Ovary (tissue), 9 donors: ENCODE results near the gene ADGRG1. TPM values are rescaled to one million over a fixed set of nuclear protein-coding genes. Genes with fewer than 3 reads are reported as not detected.

Experiments
- DNase-seq, 5 donors: peaks; one replicate each; pipeline ENCODE4 v3.0.0-alpha.2; 2019 to 2020
- H3K27ac ChIP-seq, 2 donors: fragments of 200-600 bp; one replicate each; pipeline versions ENCODE4 v1.5.1 to v1.8.0; 2019 to 2022
- H3K27me3 ChIP-seq: fragments of 200-600 bp; one replicate; pipeline ENCODE4 v1.8.0; 2022
- H3K36me3 ChIP-seq: fragments of 200-600 bp; sonication (generic); one replicate; pipeline ENCODE4 v1.5.1; 2019
- H3K4me1 ChIP-seq: one replicate; pipeline ENCODE4 v1.8.1; 2013; ENCODE audit warnings: mild to moderate bottlenecking, moderate library complexity; ENCODE audit not compliant: insufficient read depth
- H3K4me3 ChIP-seq: fragments of 200-600 bp; sonication (generic); one replicate; pipeline ENCODE4 v1.5.1; 2017
- H3K9me3 ChIP-seq, 2 donors: fragments of 200-600 bp in 1 of 2; sonication (generic) in 1 of 2; one replicate each; pipeline versions ENCODE4 v1.5.1 to v1.8.1; 2013 to 2019; ENCODE audit warnings: mild to moderate bottlenecking in 1 of 2, moderate library complexity in 1 of 2
- EP300 ChIP-seq: sonication (generic); formaldehyde crosslinking; IDR thresholded peaks from one replicate; pipeline ENCODE4 v1.6.1; 2017; ENCODE audit warnings: antibody characterized with exemption
- POLR2A ChIP-seq: fragments of 450-650 bp; IDR thresholded peaks from one replicate; pipeline ENCODE4 v1.6.1; 2017; ENCODE audit warnings: antibody characterized with exemption, mild to moderate bottlenecking, moderate library complexity
- WGBS, 3 donors: extraction: QIAGEN DNeasy Blood & Tissue Kit in 1 of 3; methylation state at CpG; one replicate each; pipeline versions ENCODE4 v1.1.5 to v1.1.7; 2013 to 2017; 5-methylcytosine and 5-hydroxymethylcytosine counted together
- intact Hi-C, 4 donors: fragments of 100-400 bp; cut with DNase I; formaldehyde crosslinking; loops; one replicate each; pipeline versions ENCODE4 v1.11.0 to v1.15.1; 2022 to 2023
- polyA plus RNA-seq, 2 donors: library from polyadenylated mRNA; stranded (reverse); fragments of 200-250 nt in 1 of 2; fragments of 350-450 nt in 1 of 2; fragmentation: Illumina TruSeq in 1 of 2; extraction: RNeasy Lipid Tissue Mini Kit (QIAGEN cat#74804) in 1 of 2; gene quantifications; one replicate each; pipeline ENCODE4 v1.2.3, GENCODE V29; 2013 to 2014
- total RNA-seq, 7 donors: library from RNA; depleted of rRNA in 2 of 7; stranded (reverse); fragments of >200 nt in 2 of 7; fragmentation: NEBNext Ultra II Directional in 3 of 7; extraction: Animal tissue kit (Norgen Biotek cat#: 25700) in 3 of 7; gene quantifications; one replicate each; pipeline versions ENCODE4 v1.1.0 to v1.2.4, GENCODE V29; 2016 to 2023
- TF ChIP-seq, protein P1 (sequence below), 3 donors: fragments of 450-650 bp in 2 of 3; fragments of 200-600 bp in 1 of 3; IDR thresholded peaks; one replicate each; pipeline versions ENCODE4 v1.5.1 to v1.8.0; 2016 to 2022; ENCODE audit warnings: antibody characterized with exemption in 3 of 3, mild to moderate bottlenecking in 1 of 3
- donor health status: DM: no; HTN: no; CAD: no; lungs with moderate emphysema.
- donor health status: DM: no; HTN: no; CAD: no.
- donor health status: Bipolar disorder and iron deficiency.
- donor health status: DM: yes; HTN: yes; CAD: no.
- donor health status: DM: no; HTN: no; CAD: no.
- donor health status: DM: yes; HTN: yes; CAD: no.

ADGRG1 gene
- total and polyA plus RNA-seq, 9 donors, result 6.2 to 54.0 (median 9.1) TPM

DNA sequence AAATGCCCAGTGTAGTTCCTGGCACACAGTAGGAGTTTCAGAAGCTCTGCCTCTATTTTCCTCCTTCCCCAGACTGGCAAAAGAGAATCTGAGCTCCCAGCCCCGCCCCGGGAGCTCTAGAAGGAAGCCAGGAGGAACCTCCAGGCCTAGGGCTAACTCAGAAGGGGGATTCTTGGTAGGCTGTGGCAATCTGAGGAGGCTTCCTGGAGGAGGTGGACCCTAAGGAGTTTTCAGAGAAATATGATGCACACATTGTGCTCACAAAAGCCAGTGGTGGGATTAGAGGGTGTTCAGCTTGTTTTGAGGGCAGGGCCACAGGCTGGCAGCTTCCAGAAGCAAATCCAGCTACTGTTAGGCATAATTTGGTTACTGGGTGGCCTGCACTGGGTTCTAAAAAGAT is 10.0 kb downstream of the ADGRG1 start:
- Histone ChIP-seq H3K27me3 (no peaks in the 10 kb centered on the region), H3K9me3 (no peaks in the 10 kb centered on the region), H3K27ac (no peak overlapping the region), H3K4me3 (no peak overlapping the region), H3K4me1 (no peaks in the 10 kb centered on the region), H3K36me3 (no peaks in the 10 kb centered on the region)
- WGBS, 3 donors, result 76 to 89% (median 78%) methylated on average over 2 of the region's 2 CpGs
- no peak for DNase-seq
- intact Hi-C loops, result no loop called here
- no peak for TF ChIP-seq POLR2A
- TF ChIP-seq EP300, result no peak
- TF ChIP-seq, protein P1, sequence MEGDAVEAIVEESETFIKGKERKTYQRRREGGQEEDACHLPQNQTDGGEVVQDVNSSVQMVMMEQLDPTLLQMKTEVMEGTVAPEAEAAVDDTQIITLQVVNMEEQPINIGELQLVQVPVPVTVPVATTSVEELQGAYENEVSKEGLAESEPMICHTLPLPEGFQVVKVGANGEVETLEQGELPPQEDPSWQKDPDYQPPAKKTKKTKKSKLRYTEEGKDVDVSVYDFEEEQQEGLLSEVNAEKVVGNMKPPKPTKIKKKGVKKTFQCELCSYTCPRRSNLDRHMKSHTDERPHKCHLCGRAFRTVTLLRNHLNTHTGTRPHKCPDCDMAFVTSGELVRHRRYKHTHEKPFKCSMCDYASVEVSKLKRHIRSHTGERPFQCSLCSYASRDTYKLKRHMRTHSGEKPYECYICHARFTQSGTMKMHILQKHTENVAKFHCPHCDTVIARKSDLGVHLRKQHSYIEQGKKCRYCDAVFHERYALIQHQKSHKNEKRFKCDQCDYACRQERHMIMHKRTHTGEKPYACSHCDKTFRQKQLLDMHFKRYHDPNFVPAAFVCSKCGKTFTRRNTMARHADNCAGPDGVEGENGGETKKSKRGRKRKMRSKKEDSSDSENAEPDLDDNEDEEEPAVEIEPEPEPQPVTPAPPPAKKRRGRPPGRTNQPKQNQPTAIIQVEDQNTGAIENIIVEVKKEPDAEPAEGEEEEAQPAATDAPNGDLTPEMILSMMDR (IDR thresholded peaks at IDR 0.05), result no peak

GRCh38 chr16:57639172-57639887 is 10.9 kb downstream of the ADGRG1 start:
- WGBS, 3 donors, result 34 to 48% (median 34%) methylated on average over 22 to 23 of the region's 23 CpGs
- H3K4me1 ChIP-seq, result no peaks in the 10 kb centered on the region
- TF ChIP-seq POLR2A (no peak), EP300 (no peak)
- TF ChIP-seq, protein P1 (IDR thresholded peaks at IDR 0.05), result no peak
- no peaks in the 10 kb centered on the region for H3K36me3 ChIP-seq
- intact Hi-C loops, result no loop called here
- no peaks in the 10 kb centered on the region for H3K9me3 ChIP-seq
- no peak overlapping the region for H3K4me3 ChIP-seq
- no peaks in the 10 kb centered on the region for H3K27me3 ChIP-seq
- peak in 3 of 5 donors; percentile 30 to 57 (median 35) for DNase-seq
- no peak overlapping the region for H3K27ac ChIP-seq

DNA sequence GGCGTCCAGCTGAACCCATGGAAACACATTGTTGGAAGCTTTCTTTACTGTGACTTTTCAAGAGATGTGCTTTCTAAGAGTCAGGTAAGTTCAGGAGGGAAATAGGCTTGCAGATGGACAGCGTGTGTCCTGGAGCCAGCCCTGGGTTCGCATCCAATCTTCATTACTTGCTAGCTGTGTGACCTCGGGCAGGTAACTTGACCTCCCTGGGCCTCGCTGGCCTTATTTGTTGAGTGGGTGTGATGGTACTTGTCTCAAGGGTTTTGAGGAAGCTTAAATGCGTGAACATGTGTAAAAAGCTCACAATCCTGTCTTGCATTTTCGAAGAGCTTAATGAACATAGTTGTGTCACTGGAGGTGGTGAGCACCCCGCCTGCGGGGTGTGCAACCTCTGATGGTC is 11.8 kb downstream of the ADGRG1 start:
- no peak for DNase-seq
- intact Hi-C loops, result no loop called here
- TF ChIP-seq EP300 (no peak), POLR2A (no peak)
- TF ChIP-seq, protein P1 (IDR thresholded peaks at IDR 0.05), result no peak
- H3K27ac ChIP-seq, result no peak overlapping the region
- H3K36me3 ChIP-seq, result no peaks in the 10 kb centered on the region
- no peaks in the 10 kb centered on the region for H3K4me1 ChIP-seq
- no peak overlapping the region for H3K4me3 ChIP-seq
- WGBS, 3 donors, result 89 to 93% (median 91%) methylated on average over 9 of the region's 9 CpGs
- H3K27me3 ChIP-seq, result no peaks in the 10 kb centered on the region
- H3K9me3 ChIP-seq, result no peaks in the 10 kb centered on the region

- 30 to 50% (median 32%) methylated on average over 8 of the region's 8 CpGs for WGBS, 3 donors
- Histone ChIP-seq H3K27ac (no peak overlapping the region), H3K36me3 (no peaks in the 10 kb centered on the region), H3K27me3 (no peaks in the 10 kb centered on the region), H3K4me1 (no peaks in the 10 kb centered on the region), H3K4me3 (no peak overlapping the region), H3K9me3 (no peaks in the 10 kb centered on the region)
- intact Hi-C loops, result no loop called here
- TF ChIP-seq POLR2A (no peak), EP300 (no peak)
- TF ChIP-seq, protein P1 (IDR thresholded peaks at IDR 0.05), result no peak
- no peak for DNase-seq
Observed at GRCh38 chr16:57640612-57641011, 12.2 kb downstream of the ADGRG1 start.
